ENCODE data around the gene PDK2. TPM values are rescaled to one million over a fixed set of nuclear protein-coding genes. Genes with fewer than 3 reads are reported as not detected.

PDK2 gene
- total RNA-seq, 1 donor from 2014 or later: 17.9 TPM

DNA sequence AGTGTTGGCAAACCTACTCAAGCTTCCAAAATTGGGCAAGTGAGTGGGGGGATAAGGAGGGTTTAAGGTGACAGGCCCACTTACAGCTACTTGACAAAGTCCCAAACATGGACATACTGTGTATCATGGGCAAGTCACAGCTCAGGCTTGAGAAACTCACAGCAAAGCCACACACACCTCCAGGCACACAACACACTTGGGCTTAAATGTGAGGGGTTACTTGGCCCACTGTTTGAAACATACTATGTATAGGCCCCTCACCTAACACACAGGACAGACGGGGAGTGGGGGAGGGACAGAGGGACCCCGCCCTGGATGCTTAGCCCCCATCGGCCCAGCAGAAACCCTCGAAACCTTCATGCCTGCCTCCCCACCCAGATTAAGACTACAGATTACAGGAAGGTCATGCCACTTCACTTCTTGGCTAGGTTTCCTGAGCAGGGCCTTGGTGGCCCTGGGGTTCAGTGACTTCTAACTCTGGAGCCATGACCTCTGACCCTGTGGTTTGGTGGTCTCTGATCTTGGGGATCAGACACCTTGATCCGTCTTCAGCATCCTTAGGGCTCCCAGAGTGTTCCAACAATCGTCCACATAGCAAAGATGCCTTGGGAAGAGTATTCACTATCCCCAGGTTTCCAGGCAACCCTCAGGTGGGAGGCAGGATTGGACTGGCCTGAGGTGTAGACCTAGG, 37.1 kb downstream of the PDK2 start:
- intact Hi-C loops (cut with micrococcal nuclease): no loop called here

DNA sequence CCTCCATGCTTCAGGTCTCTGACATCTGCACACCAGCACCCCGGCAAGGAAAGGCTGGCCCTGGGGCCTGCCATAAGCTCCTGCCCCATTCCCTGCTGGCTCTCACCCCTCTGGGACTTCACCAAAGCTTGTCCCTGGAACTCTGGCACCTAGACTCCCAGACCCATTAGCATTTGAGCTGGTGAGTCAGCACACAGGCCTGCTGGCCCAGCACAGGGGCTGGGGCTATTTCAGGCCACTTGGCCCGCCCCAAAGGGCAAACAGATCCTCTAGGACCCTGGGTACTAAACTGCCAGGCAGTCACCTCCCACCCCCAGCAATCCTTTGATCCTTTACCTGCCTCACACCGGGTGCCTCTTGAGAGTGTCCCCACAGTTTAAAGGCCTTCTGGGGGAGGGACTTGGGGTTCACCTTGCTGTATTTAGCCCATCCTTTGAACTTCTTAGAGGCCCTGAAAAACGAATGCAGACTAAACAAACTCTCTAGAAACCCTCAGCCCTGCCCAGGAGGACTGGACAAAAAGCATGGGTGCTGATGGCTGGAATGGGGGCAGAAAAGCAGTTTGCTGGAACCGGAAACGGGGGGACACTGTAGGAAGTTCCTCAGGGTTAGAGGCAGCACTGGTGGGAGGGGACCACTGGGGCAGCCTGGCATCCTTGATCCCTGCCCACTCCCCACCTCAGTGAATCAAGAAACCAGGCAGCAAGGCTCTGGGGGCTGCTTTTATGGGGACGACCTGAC, 38.0 kb downstream of the PDK2 start:
- intact Hi-C loops (cut with micrococcal nuclease): no loop called here

DNA sequence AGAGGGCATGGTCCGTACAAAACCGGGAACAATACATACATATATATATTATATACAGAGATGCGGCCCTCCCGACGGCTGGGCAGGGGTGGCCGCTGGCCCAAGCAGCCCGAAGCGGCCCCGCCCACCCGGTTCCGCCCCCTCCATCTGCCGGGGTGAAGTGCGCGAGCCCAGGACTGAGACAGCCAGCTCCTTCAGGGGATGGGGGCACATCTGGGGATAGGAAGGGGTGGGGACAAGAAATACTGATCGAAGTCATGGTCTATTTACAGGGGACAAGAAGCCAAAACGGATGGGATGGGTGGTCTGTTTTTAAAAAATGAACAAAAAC, 38.6 kb downstream of the PDK2 start:
- intact Hi-C loops (cut with micrococcal nuclease): no loop called here

DNA sequence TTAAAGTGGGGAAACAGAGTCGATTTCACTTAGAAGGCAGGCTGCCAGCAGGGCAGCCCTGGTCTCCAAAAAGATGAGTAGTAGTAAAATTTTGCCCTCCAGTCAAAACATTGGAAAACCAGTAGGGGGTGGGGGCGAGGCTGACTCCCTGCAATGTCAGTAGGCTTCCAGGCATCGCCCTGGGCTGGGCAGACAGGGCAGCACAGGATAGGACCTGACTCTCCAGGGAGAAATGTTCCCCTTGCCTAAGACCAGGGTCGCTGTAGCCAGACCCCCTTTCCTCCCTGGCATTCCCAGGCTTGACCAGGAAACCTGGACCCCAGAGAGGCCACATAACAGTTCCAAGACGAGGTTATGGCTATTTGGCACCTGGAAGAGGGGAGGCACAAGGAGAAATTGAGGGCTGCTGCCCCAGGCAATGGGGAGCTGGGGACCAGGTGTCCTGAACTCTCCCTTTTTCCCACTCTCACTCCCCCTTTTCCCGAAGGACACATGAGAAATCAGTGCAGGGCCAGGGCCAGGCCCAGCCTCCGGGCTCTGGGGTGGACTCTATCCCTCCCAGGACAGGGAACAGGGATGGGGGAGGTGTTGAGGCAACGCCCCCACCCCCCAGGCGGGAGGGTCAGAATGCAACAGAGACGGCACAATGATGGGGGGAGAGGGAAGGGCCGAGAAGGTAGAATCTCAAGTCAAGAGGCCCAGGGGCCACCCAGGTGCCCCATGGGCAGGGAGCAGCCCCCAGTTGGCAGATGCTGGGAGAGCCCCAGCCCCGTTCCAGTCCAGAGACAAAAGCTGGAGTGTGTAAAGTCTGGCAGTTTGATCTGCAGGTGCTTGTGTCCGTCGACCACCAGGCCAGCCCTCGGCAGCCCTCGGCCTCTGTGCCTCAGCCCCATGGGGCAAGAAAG, 39.3 kb downstream of the PDK2 start:
- intact Hi-C loops (cut with micrococcal nuclease): no loop called here

DNA sequence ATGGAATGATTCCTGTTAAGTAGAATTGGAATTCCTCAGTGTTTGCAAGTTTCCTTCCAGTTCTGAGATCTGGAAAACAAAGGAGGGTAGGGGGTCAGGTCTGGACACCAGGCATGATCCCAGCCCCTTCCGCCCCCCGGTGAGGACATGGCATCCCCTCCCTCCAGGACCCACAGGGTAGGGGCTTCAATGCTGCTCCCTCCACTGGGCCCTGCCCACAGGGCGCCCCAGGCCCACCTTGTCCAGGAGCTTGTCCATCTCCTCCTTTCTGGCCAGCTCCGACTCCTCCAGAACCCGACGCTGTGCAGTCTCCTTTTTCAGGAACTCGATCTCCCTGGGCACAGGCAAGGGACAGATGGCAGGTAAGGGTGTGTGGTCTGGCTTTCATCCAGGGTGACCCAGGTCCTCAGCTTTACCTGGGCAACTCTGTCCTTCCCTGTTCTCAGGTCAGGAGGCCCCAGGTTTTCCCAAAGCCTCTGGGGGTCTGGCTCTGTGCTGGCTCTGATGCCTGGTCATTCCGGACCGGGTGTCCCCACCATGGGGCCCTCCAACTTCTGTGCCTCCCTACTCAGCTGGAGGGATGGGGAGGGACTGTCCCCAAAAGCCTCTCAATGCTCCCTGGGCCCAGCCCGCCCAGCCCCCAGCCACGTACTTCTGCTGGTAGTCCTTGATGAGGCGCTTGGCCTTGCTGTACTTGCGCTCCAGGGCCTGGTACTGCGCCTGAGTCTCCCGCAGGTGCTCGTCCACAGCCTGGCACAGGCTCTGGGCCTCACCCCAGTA, 40.4 kb downstream of the PDK2 start:
- intact Hi-C loops (cut with micrococcal nuclease): no loop called here

DNA sequence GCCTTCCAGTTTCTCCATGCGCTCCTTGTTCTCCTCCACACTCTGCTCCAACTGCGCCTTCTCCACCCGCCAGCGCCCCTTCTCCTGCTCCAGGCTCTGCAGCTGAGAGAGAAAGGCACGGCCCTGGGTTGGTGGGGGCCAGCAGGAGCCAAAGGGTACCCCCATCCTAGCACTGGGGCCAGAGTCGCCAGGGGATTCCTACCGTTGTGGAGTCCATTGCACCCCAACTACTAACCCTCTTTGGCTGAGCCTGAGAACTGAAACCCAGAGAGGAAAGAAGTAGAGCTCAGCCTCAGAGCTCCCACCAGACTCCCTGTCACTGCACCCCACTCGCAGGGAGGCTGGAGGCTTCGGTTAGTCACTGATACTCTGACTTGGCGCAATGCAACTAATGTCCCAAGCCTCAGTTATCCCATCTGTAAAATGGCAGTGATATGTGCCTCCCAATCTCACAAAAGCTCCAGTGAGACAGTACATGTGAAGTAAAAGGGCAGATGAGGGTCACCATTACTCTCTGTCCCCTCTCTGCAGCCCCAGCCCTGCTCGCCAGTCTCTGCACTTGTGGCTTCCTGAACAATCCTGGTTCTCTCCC, 41.0 kb downstream of the PDK2 start:
- intact Hi-C loops (cut with micrococcal nuclease): no loop called here

DNA sequence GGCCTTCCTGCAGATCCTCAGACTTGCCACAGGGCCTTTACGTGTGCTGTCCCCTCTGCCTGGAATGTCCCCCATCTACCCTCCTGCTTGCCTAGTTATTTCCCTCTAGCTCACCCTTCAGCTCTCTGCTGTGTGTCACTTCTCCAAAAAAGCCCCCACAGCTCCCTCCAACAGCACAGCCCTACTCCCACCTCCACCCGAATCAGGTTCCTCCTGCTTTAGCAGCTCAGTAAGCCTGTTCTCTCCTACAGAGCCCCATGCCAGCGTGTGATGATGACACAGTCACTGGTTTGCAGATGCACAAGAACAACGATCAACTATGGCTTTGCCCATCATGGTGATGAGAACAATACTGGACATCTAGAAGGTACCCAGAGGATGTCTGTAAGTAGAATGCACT, 41.9 kb downstream of the PDK2 start:
- intact Hi-C loops (cut with micrococcal nuclease): no loop called here

DNA sequence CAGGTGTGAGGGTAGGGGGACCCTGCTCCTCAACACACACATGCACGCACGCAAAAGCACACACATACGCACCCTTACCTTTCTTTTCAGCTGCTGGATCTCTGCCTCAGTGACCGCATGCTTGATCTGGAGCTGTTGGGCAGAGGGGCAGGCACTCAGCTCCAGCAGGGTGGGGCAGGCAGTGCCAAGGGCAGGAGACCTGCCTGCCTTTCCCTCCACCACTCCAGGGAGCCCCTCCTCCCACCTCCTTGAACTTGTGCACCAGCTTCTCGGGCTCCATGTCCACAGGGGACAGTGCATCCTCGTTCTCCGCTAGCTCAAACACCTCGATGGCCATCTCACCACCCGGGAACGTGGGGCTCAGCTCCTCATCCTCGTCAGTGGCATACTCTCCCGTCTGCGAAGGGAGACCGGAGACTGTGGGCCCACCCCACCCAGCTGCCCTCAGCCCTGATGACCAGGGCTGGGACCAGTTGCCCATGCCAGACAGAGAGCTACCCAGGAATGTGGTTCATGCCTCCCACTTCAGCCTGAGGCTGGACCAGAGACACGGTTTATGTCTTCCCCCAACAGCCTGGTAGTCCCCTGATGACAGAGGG, 44.1 kb downstream of the PDK2 start:
- intact Hi-C loops (cut with micrococcal nuclease): no loop called here

DNA sequence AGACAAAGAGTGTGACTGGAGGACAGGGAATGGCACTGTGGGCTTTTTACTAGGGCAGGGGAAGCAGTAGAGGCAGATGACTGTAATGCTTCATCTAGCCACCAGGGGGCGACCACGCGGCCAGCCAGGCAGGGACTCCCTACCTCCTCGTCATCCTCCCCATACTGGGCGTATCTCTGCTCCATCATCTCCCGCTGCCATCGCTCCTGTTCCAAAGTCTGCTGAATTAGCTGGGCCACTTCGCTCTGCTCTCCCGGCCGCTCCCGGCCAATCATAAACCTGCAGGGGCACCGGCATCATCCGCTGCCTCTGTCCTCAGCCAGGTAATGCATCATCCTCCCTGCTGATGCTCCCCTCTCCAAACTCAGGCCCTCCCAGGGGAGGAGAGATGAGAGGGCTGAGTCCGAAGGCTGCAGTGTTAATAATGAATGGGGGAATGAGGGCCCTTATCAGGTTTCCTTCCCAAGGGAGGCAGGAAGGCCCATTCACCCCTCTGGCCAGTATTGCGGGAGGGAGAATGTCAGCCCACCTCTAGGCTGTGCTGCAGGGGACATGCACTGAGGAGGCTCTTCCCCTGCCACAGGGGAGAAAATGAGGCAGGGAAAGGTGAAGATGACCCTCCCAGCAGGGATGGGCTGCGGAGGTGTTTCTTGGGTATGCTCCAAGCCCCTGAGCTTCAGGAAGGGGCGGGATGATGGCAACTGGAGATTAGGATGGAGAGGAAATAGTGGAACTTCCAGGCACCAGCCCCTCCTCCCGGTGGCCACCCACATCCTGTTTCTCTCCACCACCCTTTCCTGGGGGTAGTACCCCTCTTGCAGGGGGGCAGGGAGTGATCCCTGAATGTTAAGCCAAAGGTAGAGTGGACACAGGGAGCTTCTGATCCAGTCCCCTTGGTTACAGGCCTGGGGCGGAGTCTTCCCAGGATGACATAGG, 45.1 kb downstream of the PDK2 start:
- intact Hi-C loops (cut with micrococcal nuclease): loop anchor here (1.0 kb wide), 6 partner anchors 9 to 157 kb away; partner anchors contain the start of gene PDK2

DNA sequence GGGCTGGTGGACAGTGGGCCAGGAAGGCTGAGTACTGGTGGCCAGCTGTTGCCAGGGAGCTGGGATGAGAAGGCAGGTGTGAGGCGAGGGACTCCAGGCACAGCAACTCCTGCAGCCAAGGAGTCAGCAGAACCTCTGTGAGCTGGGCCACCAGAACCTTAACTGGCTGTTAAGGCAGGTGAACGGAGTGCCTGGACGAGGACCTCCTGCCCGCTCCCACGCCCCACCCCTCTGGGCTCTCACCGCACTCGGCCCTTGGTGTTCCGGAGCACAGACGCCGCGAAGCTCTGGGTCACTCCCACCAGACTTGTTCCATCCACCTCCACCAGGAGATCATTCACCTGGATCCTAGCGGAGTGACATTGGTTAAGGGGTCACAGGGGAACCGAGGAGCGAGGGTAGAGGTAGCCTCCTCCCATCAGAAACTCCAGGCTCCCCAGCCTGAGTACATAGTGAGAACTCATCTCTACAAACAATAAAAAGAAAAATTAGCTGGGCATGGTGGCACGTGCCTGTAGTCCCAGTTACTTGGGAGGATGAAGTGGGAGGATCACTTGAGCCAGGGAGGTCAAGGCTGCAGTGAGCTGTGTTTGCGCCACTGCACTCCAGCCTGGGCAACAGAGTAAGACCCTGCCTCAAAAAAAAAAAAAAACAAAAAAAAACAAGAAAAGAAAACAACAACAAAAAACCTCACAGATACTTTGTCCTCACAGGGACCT, 46.0 kb downstream of the PDK2 start:
- intact Hi-C loops (cut with micrococcal nuclease): no loop called here

DNA sequence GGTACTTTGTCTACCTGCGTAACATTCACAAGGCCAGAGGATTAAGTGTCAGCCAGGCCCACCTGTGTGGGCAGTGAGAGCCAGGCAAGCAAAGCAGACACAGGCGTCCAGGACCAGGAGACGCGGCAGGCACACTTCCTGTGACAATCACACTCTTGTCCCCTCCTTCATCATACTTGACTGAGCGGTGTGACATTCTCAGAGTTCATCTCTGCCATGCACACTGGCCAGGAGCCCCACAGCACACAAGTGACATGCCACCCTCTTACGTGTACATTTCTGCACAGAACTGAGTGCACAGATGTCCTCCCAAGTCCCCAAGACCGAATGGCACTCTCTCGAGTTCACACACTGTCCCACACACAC, 46.6 kb downstream of the PDK2 start:
- intact Hi-C loops (cut with micrococcal nuclease): no loop called here

DNA sequence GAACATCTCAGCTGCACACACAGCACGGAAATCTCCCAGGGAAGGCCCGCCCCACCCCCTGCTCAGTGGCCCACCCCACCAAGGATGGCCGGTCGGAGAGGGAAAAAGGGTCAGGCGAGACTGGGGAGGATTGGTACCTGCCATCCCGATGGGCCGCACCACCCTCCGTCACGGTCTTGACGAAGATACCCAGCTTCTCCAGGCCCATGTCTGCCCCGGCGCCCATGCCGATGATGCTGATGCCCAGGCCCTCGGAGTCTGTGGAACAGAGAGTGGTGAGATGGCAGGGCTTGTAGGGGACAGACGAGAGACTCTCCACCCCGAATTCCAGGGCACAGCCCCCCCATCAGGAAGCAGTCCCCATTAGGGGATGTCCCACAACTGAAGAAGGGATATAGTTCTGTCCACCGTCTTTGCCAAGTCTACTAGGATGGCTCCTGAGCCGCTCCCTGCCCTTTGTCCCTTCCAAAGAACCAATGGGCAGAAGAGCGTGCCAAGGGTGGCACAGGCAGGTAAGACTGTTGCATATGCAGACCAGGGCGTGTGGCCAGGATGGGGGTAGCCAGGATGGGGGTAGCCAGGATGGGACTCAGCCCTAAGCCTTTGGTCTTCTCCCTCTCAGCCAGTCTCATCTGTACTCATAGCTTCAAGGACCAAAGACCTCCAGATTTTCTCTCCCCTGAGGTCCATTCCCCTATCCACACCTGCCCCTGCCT, 48.5 kb downstream of the PDK2 start:
- intact Hi-C loops (cut with micrococcal nuclease): no loop called here

DNA sequence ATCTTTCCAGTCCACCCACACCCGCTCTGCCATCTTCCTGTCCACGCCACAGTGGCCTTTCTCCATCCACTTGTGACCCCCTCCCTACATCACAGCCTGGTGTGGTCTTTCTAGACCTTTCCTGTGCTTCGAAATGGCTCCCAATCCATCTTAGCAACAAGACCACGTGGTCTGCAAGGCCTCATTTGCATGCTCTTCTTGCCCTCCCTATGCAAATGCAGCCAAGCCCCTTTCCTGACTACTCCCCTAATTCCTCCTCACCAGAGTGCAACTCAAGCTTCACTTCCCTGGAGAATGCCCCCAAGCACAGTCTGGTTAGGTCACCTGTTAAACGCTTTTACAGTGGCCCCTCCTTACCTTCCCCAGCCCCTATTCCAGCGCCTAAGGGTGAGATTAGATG, 49.2 kb downstream of the PDK2 start:
- intact Hi-C loops (cut with micrococcal nuclease): no loop called here

DNA sequence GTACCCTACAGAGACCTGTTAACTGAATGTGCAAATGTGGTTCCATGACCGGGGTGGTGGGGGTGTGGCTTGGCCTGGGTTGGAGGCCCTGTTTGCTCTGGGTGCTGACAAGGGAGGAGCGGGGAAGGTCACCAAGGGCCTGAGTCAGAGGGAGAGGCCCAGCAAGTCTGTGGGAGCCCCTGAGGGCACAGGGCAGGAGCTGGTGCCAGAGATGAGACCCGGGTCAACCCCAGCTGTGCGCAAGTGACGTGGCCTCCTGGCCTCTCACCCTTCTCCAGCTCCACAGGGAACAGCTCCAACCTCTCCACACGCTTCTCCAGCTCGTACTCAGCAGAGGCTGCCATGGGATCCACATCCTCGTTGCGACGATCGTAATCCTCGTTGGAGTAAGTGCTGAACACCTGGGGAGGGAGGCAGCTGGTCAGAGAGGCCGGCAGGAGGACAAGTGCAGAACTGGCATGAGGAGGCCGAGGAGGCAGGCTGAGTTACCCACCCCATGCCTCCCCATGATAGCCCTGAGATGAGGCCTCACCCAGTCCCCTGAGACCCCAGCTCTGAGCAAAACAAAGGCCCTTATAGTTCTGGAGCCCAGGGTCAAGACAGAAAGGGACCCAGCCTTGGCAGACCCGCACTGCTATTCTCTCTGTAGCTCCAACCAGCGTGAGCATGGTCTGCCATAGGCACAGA, 49.8 kb downstream of the PDK2 start:
- intact Hi-C loops (cut with micrococcal nuclease): no loop called here

DNA sequence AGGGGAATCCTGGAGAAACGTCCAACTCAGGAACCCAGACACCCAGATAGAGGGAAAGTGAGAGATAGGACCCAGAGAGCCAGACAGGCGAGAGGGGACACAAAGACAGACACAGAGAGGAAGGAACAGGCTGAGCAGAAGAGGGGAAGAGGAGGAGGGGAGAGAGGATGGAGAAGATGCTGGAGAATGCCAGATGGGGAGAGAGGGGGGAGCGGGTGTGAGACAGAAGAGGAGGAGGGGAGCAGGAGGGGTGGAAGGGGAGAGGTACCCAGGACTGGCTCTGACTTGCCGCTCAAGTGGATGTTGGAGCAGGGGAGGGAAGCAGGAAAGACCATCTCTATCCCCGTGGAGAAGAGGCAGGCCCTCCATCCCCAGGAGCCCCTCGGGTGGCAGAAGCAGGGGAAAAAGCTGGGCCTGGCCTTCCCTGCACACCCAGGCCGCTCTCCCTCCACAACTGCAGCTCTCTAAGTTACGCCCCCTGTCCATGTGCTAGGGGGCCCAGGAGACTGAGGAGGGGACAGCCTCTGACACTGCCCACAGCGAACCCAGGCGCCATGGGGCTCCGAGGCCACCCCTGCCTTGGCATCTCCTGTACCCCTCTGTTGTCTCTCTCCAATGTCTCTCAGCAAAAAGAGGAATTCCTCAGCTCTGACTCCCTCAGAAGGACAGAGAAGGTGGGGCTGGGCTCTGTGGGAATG, 50.5 kb downstream of the PDK2 start:
- intact Hi-C loops (cut with micrococcal nuclease): no loop called here

DNA sequence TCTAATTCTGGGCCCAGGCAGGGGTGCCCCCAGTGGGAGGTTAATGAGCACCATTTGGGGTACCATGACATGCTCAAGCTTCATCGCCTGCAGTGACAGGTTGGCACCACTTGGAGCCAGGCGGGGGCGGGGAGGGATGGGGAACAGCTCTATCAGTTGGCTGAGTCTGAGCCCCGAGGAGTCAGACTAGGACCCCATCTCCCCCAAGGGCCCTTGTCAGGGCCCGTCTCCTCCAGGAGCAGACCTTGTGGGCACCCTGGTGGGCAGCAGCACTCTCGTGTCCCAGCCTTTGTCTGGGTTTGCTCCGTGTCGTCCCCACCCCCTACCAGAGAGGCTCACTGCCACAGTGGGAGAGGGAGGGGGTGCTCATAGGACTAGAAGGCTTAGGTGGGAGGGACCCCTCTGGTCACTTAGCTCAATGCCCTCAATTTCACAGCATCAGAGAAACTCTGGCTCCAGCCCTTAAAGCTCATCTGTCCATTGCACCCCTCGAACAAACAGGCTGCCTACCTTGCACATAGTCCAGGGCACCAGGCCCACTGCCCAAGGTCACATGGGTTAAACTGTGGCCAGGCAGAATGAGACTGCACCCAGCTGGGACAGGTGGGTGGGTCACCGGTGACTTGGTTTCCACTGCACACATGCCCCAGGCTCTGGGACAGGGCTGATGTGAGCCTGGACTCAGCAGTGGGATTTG, 51.2 kb downstream of the PDK2 start:
- intact Hi-C loops (cut with micrococcal nuclease): no loop called here

Measured in T-helper 1 cell treated with Interleukin-12 subunit alpha and Interleukin-12 subunit beta and Interleukin-4 antibody, amounts not matched to agents 30 ng/mL and 1 ng/mL, for 36 hours (primary cell).